ENCODE results near the gene HTR4.

DNA sequence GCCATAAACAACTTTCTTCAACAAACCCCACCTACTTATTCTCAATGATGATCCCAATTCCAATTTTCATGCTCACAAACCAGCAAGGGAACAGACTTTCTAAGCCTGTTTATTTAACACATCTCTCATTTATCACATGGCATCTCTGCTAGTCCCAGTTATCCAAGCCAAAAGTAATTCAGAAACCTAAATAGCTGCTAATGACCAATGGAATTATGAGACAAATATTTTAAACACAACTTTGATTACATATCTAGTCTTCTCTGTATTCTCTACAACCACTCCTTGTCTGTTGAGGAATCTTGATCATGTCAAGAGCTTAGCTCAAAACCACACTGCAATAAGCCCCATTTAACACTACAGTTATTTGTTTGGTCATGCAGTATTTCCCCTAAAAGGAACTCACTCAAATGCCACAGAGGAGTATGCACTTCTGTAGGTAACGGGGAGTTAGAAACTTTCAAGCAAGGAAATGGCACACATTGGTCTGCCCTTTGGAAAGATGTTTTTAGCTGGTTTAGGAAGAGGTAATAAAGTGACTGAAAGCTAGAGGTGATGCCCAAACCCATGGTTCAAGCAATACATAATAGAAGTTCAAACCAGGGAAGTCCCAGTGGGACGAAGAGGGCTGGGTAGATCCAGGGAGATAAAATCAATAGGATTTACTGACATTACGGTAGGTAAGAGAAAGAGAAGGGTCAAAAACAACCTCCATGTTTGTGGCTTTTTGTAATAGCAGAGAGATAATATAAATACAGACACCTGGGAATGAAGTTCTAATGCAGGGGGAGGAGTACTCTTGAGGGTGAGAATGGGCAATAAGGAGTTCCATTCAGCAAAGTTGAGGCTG lies 42.1 kb upstream of the HTR4 start:
- TF ChIP-seq, protein P1, sequence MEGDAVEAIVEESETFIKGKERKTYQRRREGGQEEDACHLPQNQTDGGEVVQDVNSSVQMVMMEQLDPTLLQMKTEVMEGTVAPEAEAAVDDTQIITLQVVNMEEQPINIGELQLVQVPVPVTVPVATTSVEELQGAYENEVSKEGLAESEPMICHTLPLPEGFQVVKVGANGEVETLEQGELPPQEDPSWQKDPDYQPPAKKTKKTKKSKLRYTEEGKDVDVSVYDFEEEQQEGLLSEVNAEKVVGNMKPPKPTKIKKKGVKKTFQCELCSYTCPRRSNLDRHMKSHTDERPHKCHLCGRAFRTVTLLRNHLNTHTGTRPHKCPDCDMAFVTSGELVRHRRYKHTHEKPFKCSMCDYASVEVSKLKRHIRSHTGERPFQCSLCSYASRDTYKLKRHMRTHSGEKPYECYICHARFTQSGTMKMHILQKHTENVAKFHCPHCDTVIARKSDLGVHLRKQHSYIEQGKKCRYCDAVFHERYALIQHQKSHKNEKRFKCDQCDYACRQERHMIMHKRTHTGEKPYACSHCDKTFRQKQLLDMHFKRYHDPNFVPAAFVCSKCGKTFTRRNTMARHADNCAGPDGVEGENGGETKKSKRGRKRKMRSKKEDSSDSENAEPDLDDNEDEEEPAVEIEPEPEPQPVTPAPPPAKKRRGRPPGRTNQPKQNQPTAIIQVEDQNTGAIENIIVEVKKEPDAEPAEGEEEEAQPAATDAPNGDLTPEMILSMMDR (IDR thresholded peaks at IDR 0.05), result no peak
- no peak for TF ChIP-seq POLR2A (IDR thresholded peaks at IDR 0.05)

Data from esophagus squamous epithelium (tissue), 4 donors.